ENCODE measurements around the gene IL4R.

DNA sequence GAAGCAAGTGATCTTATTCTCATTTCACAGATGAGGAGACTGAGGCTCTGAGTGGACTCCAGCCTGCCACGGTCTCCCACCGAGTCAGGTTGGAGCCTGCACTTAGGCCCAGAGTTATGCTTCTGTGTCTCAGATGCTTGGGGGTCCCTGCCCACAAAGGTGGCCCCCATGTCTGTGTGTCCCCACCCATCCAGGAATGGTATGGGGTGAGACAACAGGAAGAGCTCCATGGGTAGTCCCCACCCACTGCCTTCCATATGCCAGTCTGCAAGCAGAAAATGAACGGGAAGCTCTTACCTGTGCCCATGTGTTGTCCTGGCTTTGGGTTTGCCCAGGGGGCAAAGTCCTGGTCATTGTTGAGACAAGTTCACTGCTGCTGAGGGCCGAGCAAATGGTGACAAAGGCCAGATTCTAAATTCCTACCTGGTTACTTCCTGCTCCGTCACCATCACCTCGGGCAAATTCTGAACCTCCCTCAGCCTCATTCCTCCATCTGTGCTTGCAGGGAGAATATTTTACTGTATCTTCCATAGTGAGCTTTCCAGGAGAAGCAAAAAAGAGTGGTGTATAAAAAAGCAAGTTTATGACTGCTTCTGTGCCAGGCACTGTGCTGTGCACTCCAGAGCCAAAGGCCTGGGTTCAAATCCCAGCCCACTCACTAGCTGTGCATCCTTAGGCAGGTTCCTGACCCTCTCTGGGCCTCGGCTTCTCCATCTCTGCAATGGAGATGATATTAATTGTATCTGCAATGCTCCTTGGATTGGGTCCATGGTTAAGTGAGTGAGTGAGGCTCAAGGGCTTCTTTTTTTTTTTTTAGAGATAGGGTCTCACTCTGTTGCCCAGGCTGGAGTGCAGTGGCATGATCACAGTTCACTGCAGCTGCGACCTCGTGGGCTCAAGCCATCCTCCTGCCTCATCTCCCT is 9.3 kb downstream of the IL4R start:
- TF ChIP-seq POLR2A (IDR thresholded peaks at IDR 0.05): no peak
- TF ChIP-seq, protein P1, sequence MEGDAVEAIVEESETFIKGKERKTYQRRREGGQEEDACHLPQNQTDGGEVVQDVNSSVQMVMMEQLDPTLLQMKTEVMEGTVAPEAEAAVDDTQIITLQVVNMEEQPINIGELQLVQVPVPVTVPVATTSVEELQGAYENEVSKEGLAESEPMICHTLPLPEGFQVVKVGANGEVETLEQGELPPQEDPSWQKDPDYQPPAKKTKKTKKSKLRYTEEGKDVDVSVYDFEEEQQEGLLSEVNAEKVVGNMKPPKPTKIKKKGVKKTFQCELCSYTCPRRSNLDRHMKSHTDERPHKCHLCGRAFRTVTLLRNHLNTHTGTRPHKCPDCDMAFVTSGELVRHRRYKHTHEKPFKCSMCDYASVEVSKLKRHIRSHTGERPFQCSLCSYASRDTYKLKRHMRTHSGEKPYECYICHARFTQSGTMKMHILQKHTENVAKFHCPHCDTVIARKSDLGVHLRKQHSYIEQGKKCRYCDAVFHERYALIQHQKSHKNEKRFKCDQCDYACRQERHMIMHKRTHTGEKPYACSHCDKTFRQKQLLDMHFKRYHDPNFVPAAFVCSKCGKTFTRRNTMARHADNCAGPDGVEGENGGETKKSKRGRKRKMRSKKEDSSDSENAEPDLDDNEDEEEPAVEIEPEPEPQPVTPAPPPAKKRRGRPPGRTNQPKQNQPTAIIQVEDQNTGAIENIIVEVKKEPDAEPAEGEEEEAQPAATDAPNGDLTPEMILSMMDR (IDR thresholded peaks at IDR 0.05): no peak
